GM18951 (cell line): ENCODE results near the gene TET3.

Source experiments
- POLR2A ChIP-seq: IDR thresholded peaks from 4 replicates; pipeline ENCODE4 v1.6.1; 2011; ENCODE audit warnings: mild to moderate bottlenecking; ENCODE audit not compliant: insufficient read length, insufficient read depth; ENCODE audit errors: extremely low read depth
- in situ Hi-C: fragments of 300-500 bp; cut with MboI; formaldehyde crosslinking; loops from one replicate; pipeline ENCODE4 v1.12.0; 2022; ENCODE audit warnings: low sequenced_read_pairs, mixed read lengths, inconsistent platforms; ENCODE audit not compliant: unreplicated experiment

TET3 gene

GRCh38 chr2:73986085-73986681, 1.5 kb downstream of the TET3 start:
- in situ Hi-C loops = no loop called here
- no peak for TF ChIP-seq POLR2A

GRCh38 chr2:73987109-73987947, 2.6 kb downstream of the TET3 start:
- no peak for TF ChIP-seq POLR2A
- in situ Hi-C loops = no loop called here

DNA sequence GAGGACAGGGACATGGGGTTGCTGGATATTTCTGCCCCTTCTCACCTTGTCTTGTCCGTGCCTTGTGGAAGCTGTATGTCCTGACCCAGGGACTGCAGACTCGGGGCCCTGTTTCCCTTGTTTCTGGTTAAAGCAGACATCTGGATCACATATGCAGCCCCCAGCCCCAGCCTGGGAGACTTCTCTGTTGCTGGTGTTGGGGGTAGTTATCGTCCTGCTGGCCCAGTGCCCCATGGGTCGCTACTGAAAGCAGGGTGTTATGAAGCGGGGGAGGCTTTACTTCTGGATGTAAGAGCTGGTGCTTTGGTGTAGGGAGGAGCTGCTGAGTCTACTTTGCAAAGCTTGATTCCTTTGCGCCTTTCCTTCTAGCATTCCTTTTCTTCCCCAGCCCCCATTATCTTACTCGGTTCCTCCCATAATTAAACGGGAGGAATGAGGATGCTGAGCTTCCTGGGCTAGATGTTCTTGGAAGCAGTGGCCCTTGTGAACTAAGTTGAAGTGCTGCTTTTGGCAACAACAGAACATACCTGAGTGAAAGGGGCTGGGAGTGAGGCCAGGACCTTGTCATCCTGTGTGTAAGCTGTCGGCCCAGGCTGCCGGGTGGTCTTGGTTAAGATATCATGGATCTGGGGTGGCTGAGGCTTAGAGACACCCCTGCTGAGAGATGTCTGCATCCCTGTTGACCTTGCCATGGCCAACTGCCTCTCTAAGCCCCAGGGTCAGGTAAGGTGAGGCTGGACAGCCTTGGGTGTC, 3.4 kb downstream of the TET3 start:
- in situ Hi-C loops = no loop called here
- TF ChIP-seq POLR2A = no peak

DNA sequence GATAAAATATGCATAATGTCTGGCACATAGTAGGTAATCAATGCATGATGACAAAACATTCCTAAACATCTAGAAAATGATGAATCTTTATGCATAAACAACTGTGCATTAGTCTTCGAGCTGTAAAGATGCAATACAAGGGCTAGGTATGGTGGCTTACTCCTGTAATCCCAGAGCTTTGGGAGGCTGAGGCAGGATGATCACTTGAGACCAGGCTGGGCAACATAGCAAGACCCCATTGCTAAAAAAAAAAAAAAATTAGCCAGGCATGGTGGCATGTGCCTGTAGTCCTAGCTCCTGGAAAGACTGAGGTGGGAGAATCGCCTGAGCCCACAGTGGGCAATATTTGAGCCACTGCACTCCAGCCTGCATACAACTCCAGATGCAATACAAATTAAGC, 5.3 kb downstream of the TET3 start:
- in situ Hi-C loops = no loop called here
- TF ChIP-seq POLR2A = no peak

- TF ChIP-seq POLR2A = no peak
- in situ Hi-C loops = no loop called here
Observed at GRCh38 chr2:73990531-73990930, 5.8 kb downstream of the TET3 start.

DNA sequence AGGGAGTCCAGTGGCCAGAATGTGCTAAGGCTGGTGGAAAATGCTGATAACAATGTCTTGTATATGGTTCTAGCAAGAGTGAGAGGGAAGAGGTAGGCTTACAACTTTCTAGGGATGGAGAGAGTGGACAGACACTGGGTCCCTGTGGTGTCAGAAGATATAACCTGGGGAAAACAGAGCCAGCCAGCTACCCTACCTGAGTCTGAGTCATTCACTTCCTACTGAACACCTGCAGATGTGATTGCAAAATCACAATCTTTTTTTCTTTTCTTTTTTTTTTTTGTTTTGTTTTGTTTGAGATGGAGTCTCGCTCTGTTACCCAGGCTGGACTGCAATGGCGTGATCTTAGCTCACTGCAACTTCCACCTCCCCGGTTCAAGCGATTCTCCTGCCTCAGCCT, 7.3 kb downstream of the TET3 start:
- in situ Hi-C loops = no loop called here
- TF ChIP-seq POLR2A = no peak

GRCh38 chr2:73993376-73993775, 8.7 kb downstream of the TET3 start:
- in situ Hi-C loops = no loop called here
- no peak for TF ChIP-seq POLR2A

- in situ Hi-C loops = no loop called here
- no peak for TF ChIP-seq POLR2A
Observed at GRCh38 chr2:73993778-73994177, 9.1 kb downstream of the TET3 start.

- in situ Hi-C loops = no loop called here
- no peak for TF ChIP-seq POLR2A
Observed at GRCh38 chr2:73994178-73994831, 9.6 kb downstream of the TET3 start.

GRCh38 chr2:73995810-73996209, 11.1 kb downstream of the TET3 start:
- in situ Hi-C loops = no loop called here
- no peak for TF ChIP-seq POLR2A

GRCh38 chr2:73997813-73998212, 13.1 kb downstream of the TET3 start:
- in situ Hi-C loops = no loop called here
- TF ChIP-seq POLR2A = no peak

DNA sequence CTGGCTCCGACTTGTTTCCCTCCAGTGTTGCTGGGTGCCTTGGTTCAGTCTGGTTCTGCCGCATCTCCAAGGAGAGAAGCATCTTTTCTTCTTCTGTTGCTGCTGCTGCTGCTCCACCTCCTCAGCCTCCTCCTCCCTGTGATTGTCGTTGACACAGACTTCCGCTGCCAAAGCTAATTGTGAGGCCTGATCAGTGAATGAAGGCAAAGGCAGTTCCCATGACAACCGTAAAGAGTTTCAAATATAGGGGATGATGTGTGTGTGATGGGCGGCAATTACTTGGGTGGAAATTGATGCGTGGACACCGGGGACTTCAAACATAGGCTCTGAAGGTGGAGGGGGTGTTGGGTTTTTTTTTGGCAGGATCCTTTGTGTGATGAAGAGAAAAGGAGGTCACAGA, 13.7 kb downstream of the TET3 start:
- in situ Hi-C loops = no loop called here
- TF ChIP-seq POLR2A = no peak

GRCh38 chr2:73998933-73999332, 14.2 kb downstream of the TET3 start:
- TF ChIP-seq POLR2A = no peak
- in situ Hi-C loops = no loop called here

DNA sequence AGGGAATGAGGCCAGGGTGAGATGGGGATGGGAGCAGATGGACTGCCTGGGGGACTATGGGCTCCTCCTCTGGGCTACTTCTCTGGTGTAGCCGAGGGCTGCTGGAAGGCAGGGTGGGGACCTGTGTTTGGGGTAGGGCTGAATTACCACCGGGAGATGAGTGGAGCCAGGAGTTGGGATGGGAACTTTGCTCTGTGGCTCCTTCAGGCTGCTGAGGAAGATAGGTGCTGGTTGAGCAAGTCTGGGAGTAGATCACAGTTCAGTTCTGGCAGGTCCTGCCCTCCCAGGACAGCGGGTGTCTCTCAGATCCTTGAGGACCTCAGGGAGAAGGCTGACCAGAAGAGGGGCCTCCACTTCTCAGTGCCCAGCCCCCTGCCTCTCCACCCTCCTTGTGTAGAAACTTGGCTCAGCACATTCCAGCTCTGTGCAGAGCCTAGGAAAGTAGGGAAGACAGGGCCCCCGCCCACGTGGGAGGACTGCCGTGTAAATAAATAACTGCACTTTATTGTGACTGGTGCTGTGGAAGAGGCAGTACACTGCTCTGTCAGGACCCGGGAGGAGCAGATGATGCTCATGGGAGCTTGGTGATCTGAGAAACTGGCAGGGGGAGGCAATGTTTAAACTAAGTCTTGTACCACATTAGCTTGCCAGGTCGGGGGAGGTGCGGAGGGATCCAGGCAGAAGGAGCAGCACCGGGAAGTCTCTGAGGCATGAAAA, 15.3 kb downstream of the TET3 start:
- no peak for TF ChIP-seq POLR2A
- in situ Hi-C loops = no loop called here
